Adrenal gland (tissue), 5 donors: ENCODE results near the gene CFAP74.

Experiments used
- POLR2A ChIP-seq, 2 donors: fragments of 450-650 bp; IDR thresholded peaks; one replicate each; pipeline ENCODE4 v1.6.1; 2017; ENCODE audit warnings: antibody characterized with exemption in 2 of 2, mild to moderate bottlenecking in 2 of 2, moderate library complexity in 1 of 2
- TF ChIP-seq, protein P1 (sequence below), 6 experiments: fragments of 450-650 bp in 4 of 6; fragments of 200-600 bp in 2 of 6; sonication (generic) in 1 of 6; IDR thresholded peaks; 1 replicate in 5 of 6; 2 replicates in 1 of 6; pipeline versions ENCODE4 v1.5.1 to v1.8.0; 2016 to 2021; ENCODE audit warnings: antibody characterized with exemption in 6 of 6, mild to moderate bottlenecking in 2 of 6, moderate library complexity in 1 of 6
- donor health status: DM: no; HTN: no; CAD: no.

DNA sequence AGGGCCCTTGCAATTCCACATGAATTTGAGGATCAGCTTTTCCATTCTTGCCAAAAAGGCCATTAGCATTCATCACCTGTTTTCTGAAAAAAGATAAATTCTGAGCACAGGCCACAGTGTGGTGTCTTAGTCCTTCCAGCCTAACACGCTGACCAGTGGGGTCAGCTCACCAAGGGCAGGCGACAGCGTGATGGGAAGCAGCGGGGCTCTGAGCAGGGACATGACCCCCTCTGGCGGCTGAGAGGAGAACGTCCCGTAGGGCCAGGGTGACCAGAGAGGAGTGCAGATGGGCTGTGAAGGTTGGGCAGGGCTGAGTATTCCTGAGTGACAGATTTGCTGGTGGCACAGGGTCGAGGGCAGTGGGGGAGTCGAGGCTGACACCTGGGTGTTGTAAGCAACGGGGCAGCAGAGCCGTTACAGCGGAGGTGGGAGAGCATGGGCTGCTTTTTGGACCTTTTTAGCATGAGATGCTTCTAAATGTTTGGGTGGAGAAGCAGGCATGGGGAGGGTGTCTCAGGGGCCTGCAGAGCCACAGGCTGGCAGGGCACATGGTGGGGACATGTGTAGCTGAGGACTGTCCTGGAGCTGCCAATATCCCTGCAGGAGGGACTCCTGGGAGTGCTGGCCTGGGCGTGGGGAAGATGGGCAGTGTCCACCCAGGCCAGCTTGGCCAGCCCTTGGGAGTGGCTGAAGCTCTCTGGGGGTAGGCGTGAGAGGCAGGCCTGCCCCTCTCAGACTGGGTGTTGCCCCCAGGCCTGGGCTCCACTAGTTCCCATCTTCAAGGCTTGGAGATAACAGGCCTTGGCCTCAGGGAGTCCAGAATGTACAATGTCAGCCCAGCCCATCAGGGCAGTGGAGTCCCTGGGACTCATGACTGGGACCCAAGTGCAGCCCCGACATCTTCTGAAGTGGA lies 97.1 kb downstream of the CFAP74 start:
- no peak for TF ChIP-seq POLR2A (IDR thresholded peaks at IDR 0.05)
- TF ChIP-seq, protein P1, sequence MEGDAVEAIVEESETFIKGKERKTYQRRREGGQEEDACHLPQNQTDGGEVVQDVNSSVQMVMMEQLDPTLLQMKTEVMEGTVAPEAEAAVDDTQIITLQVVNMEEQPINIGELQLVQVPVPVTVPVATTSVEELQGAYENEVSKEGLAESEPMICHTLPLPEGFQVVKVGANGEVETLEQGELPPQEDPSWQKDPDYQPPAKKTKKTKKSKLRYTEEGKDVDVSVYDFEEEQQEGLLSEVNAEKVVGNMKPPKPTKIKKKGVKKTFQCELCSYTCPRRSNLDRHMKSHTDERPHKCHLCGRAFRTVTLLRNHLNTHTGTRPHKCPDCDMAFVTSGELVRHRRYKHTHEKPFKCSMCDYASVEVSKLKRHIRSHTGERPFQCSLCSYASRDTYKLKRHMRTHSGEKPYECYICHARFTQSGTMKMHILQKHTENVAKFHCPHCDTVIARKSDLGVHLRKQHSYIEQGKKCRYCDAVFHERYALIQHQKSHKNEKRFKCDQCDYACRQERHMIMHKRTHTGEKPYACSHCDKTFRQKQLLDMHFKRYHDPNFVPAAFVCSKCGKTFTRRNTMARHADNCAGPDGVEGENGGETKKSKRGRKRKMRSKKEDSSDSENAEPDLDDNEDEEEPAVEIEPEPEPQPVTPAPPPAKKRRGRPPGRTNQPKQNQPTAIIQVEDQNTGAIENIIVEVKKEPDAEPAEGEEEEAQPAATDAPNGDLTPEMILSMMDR (IDR thresholded peaks at IDR 0.05): peak; percentile 80 to 98 (median 96)
